ENCODE measurements around the gene C6orf141. TPM values are rescaled to one million over a fixed set of nuclear protein-coding genes. Genes with fewer than 3 reads are reported as not detected.
A peak's percentile ranks its signal among the peaks of the same experiment; 100 is the strongest.

Gene C6orf141
- total RNA-seq, 1 donor from 2014 or later: 2.1 TPM

DNA sequence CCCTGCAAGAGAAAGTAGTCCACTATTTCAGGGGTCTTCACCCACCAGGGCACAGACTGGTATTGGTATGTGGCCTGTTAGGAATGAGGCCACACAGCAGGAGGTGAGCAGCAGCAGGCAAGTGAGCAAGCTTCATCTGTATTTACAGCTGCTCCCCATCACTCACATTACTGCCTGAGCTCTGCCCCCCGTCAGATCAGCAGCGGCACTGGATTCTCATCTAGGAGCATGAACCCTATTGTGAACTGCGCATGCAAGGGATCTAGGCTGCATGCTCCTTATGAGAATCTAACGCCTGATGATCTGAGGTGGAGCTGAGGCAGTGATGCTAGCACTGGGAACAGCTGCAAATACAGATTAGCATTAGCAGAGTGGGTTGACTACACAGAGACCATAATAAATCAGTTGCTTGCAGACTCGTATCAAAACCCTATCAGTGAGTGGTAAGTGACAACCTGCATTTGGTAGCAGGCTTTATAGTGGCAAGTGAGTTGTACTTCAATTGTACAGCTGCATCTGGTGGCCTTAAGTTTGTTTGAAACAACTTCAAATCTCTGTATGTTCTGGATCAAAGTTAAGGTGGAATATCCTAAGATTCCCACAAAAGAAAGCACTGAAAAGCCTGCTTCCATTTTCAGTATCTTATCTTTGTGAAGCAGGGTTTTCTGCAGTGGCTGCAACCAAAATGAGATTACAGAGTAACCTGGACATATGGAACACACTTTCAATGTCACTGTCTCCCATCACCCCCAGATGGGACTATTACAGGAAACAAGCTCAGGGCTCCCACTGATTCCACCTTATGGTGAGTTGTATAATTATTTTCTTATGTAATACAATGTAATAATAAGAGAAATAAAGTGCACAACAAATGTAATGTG, 12.8 kb downstream of the C6orf141 start:
- TF ChIP-seq, protein P1, sequence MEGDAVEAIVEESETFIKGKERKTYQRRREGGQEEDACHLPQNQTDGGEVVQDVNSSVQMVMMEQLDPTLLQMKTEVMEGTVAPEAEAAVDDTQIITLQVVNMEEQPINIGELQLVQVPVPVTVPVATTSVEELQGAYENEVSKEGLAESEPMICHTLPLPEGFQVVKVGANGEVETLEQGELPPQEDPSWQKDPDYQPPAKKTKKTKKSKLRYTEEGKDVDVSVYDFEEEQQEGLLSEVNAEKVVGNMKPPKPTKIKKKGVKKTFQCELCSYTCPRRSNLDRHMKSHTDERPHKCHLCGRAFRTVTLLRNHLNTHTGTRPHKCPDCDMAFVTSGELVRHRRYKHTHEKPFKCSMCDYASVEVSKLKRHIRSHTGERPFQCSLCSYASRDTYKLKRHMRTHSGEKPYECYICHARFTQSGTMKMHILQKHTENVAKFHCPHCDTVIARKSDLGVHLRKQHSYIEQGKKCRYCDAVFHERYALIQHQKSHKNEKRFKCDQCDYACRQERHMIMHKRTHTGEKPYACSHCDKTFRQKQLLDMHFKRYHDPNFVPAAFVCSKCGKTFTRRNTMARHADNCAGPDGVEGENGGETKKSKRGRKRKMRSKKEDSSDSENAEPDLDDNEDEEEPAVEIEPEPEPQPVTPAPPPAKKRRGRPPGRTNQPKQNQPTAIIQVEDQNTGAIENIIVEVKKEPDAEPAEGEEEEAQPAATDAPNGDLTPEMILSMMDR (IDR thresholded peaks at IDR 0.05): no peak
- Histone ChIP-seq H3K4me1 (no peaks in the 10 kb centered on the region), H3K4me3 (no peak overlapping the region), H3K9me3 (no peaks in the 10 kb centered on the region), H3K27me3 (no peaks in the 10 kb centered on the region), H3K36me3 (no peaks in the 10 kb centered on the region), H3K27ac (no peak overlapping the region)
- intact Hi-C loops (cut with DNase I): no loop called here
- ATAC-seq (no peak), DNase-seq (no peak)

DNA sequence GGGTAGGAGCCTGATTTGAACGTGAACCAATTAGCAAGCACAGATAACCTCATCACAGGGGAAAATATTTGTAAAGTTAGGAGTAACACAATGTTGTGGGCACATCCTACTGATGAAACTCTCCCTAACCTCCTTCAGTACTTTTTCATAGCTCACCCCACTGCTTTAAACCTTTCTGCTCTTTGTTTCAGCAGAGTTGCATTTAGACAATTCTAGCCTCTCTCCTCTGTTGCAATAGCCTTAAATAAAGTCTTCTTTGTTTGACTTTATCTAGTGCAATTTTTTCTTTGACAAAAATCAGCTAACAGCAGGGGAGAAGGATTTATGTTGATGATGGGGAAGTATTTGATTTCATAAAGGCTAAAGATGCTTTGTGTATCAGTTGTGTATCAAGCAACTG, 14.1 kb downstream of the C6orf141 start:
- intact Hi-C loops (cut with DNase I): no loop called here
- DNase-seq: no peak
- no peaks in the 10 kb centered on the region for H3K27me3 ChIP-seq
- no peaks in the 10 kb centered on the region for H3K4me1 ChIP-seq
- no peaks in the 10 kb centered on the region for H3K36me3 ChIP-seq
- H3K9me3 ChIP-seq: no peaks in the 10 kb centered on the region
- no peak overlapping the region for H3K4me3 ChIP-seq
- H3K27ac ChIP-seq: no peak overlapping the region
- TF ChIP-seq, protein P1 (IDR thresholded peaks at IDR 0.05): no peak
- ATAC-seq: no peak

DNA sequence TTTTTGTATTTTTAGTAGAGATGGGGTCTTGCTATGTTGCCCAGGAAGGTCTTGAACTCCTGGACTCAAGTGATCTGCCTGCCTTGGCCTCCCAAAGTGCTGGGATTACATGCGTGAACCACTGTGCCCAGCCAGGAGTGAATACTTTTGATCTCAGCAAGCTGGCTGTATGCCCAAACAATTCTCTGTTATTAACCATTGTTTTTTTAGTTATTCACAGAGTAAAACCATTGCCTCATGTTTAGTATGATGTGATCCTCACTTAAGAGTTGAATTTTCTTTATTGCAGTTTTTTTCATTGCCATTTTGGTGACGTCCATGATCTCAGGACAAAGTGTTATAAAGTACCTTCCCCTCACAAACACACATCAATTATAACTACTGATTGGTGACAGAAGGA, 14.8 kb downstream of the C6orf141 start:
- TF ChIP-seq, protein P1 (IDR thresholded peaks at IDR 0.05): no peak
- ATAC-seq: no peak
- Histone ChIP-seq H3K9me3 (no peaks in the 10 kb centered on the region), H3K27me3 (no peaks in the 10 kb centered on the region), H3K27ac (no peak overlapping the region), H3K4me3 (no peak overlapping the region), H3K4me1 (no peaks in the 10 kb centered on the region), H3K36me3 (no peaks in the 10 kb centered on the region)
- DNase-seq: no peak
- intact Hi-C loops (cut with DNase I): no loop called here

DNA sequence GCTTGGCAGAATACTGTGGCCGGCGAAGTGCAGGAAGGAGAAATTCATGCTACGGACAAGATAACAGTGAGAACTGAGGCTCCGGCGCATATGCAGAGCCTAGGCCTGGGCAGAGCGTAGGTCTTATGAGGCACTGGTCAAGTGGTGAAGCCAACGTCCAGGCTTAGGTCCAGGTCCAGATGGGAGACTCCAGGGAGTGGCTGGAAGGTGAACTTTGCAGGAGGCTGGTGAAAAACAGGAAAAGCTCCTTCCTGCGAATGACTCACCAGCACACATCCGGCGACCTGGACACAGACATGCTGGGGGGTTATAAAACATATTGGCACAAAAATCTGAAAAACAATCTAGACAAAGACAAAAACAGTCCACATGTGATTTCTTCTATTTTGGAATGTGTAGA, 15.4 kb downstream of the C6orf141 start:
- no peak overlapping the region for H3K4me3 ChIP-seq
- intact Hi-C loops (cut with DNase I): no loop called here
- DNase-seq: no peak

DNA sequence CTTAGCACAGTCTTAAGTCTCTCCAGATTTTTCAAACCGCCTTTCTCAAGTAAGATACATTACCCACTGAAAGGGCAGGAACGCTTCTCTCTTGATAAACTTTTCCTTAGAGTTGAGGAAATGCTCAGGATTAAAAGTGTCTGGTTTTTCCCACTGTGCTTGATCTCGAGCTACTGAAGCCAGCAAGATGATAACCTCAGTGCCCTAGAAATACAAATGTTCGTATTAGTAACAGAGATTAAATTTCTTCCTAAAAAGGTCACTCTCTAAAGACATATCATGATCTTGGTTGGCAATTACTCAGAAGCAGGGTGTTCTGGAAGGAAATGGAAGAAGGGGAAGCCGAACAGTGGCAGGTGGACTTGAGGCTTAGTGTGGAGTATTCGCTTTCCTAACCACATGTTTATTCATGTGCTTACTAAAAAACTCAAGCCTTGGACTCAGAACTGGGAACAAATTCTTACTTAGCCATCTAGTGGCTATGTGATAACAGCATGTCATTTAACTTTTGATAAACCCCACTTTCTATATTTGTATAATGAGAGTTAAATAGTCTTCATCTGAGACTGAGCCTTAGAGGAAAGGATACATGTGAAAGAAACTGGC, 20.1 kb downstream of the C6orf141 start:
- no peak for DNase-seq
- ATAC-seq: peak; percentile 83
- H3K27ac ChIP-seq: no peak overlapping the region
- H3K4me3 ChIP-seq: no peak overlapping the region
- TF ChIP-seq, protein P1 (IDR thresholded peaks at IDR 0.05): peak; percentile 23
- H3K9me3 ChIP-seq: no peaks in the 10 kb centered on the region
- intact Hi-C loops (cut with DNase I): no loop called here
- H3K36me3 ChIP-seq: no peaks in the 10 kb centered on the region
- H3K27me3 ChIP-seq: no peaks in the 10 kb centered on the region
- no peaks in the 10 kb centered on the region for H3K4me1 ChIP-seq

More for the DNA sequence above, 15.4 kb downstream of the C6orf141 start:
- H3K9me3 ChIP-seq: no peaks in the 10 kb centered on the region
- ATAC-seq: no peak
- H3K27ac ChIP-seq: no peak overlapping the region
- H3K4me1 ChIP-seq: no peaks in the 10 kb centered on the region
- H3K27me3 ChIP-seq: no peaks in the 10 kb centered on the region
- no peaks in the 10 kb centered on the region for H3K36me3 ChIP-seq
- TF ChIP-seq, protein P1 (IDR thresholded peaks at IDR 0.05): no peak

Measured in upper lobe of right lung (tissue), 1 donor.